Kidney capillary endothelial cell (primary cell): ENCODE data around the gene TPTE.
"Not testable (repeated sequence)": the region's sequence is repeated elsewhere in the genome, so short reads cannot be mapped to it uniquely, and the experiment has no call there.

Experiments
- DNase-seq: peaks from one replicate; pipeline ENCODE4 v3.0.0-alpha.2; 2018; ENCODE audit warnings: low spot score

The TPTE gene

DNA sequence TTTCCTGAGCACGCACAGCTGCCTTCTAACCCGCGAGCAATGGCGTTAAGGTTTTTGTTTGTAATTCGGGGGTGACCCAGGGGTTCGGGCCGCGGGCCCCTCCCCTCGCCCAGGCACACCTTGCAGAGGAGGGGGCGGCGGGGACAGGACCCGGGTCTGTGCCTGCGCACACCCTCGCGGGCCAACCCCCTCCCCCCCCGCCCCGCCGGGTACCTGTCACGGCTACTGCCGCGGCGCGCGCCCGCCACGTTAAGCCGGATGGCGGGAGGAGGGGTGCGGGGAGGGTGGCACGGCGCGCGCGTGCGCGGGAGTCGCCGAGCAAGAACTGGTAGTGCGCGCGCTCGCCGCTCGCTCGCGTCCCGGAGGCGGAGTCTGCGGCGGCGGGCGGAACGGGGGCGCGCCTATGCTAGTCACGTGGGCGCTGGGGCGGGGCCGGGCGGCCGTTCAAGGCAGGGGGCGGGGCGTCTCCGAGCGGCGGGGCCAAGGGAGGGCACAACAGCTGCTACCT lies at the start of gene TPTE:
TPTE (plus strand) TSS at position 493 of the 508 bp plus-strand sequence. CDS start 17,141 bp downstream, outside the sequence.
- DNase-seq, result no peak

DNA sequence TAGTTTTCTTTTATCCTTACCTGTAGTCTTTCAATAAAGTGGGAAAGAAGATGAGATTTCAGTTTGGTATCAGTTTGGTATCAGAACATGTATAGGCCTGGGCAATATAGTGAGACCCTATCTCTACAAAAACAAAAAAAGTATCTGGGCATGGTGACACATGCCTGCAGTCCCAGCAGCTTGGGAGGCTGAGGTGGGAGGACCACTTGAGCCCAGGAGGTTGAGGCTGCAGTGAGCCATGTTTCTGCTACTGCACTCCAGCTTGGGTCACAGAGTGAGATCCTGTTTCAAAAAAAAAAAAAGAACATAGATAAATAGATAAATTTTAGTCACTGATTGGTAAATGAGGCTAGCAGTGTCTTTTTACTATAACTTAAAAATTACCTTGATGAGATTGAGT lies 49.4 kb upstream of the TPTE start:
- DNase-seq, result not testable (repeated sequence)

DNA sequence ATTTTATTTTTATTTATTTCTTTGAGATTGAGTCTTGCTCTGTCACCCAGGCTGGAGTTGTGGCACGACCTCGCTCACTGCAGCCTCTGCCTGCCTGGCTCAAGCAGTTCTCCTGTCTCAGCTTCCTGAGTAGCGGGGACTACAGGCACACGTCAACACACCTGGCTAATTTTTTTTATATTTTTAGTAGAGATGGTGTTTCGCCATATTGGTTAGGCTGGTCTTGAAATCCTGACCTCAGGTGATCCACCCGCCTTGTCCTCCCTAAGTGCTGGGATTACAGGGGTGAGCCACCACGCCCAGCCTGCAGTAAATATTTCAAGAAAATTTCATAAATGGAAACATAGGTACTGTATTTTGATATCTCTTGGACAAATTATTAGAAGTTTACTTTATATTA lies 43.6 kb upstream of the TPTE start:
- not testable (repeated sequence) for DNase-seq

DNA sequence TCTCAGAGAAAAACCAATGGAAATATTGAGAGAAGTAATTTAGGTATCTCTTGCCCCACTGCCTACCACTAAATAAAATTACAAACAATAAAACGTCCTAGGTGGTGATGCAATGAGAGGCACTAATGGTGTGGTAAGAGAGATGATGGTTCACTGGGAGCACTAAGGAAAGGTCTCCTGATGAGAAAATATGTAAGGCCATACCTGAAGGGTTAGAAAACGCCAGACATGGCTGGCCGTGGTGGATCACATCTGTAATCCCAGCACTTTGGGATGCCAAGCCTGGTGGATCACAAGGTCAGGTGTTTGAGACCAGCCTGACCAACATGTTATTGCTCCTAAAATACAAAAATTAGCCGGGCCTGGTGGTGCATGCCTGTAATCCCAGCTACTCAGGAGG lies 41.5 kb upstream of the TPTE start:
- not testable (repeated sequence) for DNase-seq

DNA sequence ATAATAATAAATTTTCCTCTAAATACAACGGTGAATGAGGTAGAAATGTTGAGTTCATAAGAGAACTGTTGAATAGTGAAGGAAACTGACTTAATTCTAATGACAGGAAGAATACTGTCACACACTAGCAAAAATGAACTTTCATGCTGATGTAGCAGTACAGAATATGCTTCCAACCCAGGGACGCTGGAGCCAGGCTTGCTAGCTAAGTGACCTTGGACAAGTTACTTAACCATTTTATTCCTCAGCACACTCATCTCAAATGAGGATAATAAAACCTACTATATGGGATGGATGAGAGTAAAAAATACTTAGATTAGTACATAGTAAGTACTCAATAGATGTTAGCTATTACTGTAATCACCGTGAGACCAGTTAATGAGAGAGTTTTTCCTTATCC lies 36.5 kb upstream of the TPTE start:
- DNase-seq, result not testable (repeated sequence)

DNA sequence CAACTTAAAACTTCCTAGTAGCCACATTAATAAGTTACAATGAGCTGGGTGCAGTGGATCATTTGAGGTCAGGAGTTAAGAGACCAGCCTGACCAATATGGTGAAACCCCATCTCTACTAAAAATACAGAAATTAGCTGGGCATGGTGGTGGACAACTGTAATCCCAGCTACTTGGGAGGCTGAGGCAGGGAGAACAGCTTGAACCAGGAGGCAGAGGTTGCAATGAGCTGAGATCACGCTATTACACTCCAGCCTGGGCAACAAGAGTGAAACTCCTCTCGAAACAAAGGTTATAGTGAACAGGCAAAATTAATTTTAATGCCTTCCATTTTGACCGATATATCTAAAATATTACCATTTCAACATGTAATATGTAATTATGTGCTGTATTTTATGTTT lies 30.9 kb upstream of the TPTE start:
- not testable (repeated sequence) for DNase-seq

DNA sequence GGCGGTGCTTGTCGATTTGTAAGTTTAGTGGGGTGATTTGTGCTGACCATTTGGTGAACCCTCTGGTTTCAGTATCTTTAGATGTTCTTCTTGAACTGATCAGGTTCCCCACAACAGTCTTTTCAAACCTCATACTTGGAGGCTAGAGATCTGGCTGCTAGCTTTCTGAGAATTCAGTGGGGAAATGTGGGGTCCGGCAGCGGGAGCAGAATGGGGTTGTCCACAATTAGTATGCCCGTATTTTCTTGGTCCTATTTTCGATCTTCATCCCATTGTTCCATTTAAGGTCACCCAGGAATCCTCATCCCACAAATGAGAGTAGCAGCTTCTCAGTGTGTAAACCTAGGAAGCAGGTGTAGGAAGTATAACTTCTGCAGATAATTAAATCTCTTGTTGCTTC lies 10.3 kb upstream of the TPTE start:
- no peak for DNase-seq

DNA sequence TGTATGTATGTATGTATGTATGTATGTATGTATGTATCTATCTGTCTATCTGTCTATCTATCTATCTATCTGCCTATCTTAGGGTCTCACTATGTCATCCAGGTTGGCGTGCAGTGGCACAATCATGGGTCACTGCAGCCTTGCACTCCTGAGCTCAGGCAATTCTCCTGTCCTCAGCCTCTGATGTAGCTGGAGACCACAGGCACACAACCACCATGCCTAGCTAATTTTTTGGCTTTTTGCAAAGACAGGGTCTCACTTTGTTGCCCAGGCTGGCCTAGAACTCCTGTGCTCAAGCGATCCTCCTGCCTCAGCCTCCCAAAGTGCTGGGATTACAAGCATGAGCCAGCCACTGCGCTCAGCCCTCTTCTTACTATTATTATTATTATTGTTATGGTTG lies 4.5 kb upstream of the TPTE start:
- not testable (repeated sequence) for DNase-seq

DNA sequence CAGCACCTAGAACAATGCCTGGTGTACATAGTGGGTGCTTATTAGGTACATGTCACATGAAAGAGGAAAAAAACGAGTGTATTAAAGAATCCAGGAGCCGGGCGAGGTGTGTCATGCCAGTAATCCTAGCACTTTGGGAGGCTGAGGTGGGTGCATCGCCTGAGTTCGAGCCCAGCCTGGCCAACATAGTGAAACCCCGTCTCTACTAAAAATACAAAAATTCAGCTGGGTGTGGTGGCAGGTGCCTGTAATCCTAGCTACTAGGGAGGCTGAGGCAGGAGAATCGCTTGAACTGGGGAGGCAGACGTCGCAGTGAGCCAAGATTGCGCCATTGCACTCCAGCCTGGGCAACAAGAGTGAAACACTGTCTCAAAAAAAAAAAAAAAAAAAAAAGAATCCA lies 3.5 kb upstream of the TPTE start:
- not testable (repeated sequence) for DNase-seq

DNA sequence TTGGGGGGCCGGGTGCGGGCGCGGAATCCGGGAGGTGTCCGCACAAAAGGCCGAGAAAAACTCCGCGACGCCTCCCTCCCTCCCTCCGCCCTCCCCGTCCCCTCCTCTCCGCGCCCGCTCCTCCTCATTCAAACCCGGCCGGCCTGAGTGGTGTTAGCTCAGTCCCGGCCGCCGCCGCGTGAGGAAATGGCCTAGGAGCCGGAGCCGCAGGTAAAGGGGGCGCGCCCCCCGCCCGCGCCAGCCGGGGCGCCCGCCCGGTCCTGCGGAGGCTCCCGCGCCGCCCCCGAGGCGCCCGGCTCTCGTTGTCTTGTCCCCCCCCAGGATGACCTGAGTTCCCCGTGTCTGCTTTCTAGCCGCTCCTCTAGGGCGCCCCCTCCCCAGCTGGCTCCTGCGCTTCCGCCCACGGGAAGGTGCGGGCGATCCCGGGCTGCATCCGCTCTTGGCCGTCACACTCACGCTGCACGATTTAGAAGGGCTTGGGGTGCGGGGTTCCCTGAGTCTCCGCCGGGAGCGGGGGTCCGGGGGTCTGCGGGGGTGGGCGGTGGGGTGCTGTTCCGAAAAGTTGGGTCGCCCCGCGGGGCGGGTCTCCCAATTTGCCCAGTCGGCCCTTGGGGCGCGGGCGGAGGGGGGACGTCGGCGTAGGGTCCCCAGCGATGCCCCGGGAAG lies 585 bp downstream of the TPTE start:
- not testable (repeated sequence) for DNase-seq

DNA sequence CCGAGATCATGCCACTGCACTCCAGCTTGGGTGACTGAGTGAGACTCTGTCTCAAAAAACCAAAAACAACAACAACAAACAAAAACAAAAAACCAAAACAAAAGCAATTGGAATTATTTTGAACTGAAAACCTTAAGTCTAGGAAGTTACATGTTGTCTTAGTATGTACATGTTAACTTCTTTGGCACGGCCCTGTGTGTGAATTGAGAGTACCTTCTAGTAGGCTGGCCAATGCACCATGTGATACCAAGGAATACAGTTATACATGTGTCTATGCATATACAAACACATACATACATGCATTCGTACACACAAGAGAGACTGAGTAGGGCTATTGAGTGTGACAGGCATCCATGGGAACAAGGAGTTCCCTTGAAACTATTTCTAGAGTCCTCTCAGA lies 18.6 kb downstream of the TPTE start:
- no peak for DNase-seq

DNA sequence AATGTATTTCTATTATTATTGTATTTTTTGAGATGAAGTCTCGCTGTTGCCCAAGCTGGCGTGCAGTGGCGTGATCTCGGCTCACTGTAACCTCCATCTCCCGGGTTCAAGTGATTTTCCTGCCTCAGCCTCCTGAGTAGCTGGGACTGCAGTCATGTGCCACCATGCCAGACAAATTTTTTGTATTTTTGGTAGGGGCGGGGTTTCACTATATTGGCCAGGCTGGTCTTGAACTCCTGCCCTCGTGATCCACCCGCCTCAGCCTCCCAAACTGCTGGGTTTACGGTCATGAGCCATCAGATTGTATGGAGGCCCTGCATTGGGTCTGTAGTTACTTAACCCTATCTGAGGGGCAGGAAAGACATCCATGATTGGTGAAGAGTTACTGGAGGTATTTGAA lies 23.0 kb downstream of the TPTE start:
- DNase-seq, result not testable (repeated sequence)

DNA sequence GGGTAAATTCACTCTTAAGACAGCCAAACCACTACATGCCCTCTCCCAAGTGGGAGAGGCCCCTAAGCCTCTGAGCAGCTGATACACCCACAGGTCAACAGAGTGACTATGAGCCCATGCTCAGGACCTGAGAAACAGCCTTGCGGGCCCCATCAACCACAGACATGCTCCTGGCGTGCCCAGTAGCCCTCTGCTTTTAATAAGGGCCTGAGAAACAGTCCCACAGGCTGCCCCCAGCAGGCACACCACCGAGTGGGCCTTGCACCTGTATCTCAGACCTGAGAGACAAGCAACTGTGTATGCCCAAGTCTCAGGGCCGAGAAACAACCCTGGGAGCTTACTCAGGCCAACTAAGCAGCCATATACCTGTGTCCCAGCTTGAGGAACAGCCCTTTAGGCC lies 26.5 kb downstream of the TPTE start:
- DNase-seq, result not testable (repeated sequence)

DNA sequence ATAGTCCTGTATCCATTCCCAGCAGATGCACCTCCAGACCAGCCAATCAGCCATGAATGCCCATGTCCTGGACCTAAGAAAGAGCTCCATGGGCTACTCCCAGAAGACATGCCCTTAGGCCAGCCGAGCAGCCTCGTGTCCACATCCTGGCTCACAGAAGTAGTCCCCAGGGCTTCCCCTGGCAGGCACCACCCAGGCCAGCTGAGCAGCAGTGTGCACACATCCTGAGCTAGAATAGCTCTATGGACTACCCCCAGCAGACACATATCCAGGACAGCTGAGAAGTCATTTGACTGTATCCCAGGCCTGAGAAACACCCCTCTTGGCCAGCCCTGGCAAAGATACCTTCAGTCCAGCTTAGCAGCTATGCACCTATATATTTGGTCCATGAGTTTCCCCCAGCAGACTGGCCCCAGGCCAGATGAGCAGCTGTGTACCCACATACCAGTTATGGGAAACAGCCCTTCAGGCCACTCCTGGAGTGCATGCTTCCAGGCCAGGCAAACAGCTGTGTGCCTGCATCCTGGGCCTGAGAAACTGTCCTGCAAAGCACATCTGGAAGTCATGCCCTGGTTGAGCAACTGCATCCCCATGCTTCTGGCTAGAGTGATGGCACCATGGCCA lies 27.1 kb downstream of the TPTE start:
- not testable (repeated sequence) for DNase-seq

DNA sequence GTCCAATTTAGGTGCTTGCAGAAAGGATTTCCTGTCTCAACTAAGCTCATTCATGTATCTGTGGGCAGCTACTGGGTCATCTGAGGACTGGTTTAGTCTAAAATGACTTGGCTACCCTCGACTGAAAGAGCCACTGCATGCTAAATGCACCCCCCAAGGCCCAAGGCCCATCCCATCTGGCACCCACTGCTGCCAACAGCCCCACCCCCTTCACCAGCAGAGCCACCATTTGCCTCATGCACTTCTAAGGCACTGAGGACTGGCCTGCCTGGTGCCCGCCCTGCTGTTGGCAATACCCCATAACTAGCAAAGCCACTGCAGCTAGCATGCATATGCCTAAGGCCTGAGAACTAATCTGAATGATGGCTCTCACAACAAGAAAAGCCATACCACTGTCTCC lies 49.4 kb downstream of the TPTE start:
- not testable (repeated sequence) for DNase-seq

DNA sequence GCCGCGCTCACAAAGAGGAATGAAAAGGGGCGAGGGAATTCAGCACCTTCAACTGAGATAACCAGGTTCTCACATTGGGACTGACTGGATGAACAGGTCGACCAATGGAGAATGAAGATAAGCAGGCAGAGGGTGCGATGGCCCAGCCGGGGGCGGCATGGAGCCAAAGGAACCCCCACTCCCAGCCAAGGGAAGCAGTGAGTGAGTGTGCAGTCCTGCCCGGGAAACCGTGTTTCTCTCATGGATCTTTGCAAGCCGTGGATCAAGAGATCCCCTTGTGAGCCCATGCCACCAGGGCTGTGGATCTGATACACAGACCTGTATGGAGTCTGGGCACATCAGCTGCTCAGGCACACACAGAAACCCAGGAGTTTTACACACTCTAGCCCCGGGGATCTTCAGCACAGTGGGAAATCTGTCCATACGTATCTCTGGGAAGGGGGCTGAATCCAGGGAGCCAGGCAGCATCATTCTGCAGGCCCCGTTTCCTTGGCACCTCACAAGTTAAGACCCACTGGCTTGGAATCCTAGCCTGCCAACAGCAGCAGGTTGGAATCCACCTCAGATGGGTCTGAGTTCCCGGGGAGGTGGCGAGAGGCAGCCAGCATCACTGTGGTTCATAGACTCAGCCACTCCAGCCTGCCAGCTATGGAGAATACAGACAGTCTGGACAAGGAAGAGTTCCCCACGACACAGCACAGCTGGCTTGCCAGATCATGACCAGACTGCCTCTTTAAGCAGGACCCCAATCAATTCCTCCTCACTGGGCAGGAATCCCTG lies 53.3 kb downstream of the TPTE start:
- not testable (repeated sequence) for DNase-seq

DNA sequence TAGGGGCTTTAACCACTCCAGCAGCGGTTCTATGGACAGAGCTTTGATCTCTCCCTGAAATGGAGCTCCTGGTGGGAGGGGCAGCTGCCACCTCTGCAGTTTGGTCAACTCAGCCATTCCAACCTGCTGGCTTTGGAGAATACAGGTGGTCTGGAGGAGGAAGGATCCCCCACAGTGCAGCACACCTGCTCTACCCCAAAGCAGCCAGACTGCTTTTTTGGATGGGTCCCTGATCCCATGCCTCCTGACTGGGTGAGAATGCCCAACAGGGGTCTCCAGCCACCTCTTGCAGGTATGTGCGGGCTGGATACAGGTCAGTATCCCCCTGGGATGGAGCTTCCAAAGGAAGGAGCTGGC lies 53.9 kb downstream of the TPTE start:
- no peak for DNase-seq

DNA sequence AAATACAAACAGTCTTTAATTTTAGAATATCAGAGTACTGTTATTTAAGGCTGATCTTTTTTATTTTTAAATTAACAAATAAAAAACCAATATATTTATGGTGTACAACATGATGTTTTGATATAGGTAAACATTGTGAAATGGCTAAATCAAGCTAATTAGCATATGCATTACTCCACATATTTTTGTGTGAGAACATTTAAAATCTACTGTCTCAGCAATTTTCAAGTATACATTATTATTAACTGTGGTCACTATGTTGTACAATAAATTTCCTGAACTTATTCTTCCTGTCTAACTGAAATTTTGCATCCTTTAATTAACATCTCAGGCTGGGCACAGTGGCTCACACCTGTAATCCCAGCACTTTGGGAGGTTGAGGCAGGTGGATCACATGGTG lies 57.5 kb downstream of the TPTE start:
- DNase-seq, result not testable (repeated sequence)

DNA sequence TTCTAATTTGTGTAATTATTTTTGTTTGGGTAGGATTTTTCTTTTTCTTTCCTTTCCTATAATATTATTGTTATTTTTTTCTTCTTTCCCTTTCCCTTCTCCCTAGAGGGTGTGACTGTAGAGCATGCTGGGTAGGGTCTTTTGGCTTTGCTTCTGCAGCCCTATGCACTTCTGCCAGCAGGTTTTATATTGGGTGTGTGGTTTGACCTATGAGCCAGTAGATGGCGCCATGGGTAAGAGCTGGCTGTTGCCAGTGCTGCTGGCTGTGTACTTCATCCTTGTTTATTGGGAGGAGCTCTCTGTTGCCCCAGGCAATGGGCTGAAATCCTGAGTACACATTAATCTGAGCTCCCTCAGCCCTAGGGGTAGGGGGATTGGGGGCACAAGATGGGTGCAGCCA lies 67.7 kb downstream of the TPTE start:
- DNase-seq, result not testable (repeated sequence)

DNA sequence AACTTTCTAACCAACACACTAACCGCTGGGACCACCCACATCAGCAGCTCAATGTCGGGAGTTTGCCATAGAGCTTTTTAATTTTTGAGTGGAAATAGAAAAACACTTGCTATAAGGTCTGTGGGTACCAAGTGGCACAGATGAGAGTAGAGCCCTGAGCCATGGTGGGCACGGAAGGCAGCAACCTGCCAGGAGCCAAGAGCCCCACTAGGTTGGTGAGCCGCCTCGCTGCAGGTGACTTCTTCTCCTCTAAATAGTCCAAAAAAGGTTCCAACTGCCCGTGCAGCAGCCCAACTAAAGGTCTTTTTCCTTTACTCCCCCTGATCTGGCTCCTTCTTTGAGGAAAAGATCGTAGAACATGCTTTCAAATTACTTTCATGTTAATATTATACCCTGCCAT lies 85.7 kb downstream of the TPTE start:
- not testable (repeated sequence) for DNase-seq

DNA sequence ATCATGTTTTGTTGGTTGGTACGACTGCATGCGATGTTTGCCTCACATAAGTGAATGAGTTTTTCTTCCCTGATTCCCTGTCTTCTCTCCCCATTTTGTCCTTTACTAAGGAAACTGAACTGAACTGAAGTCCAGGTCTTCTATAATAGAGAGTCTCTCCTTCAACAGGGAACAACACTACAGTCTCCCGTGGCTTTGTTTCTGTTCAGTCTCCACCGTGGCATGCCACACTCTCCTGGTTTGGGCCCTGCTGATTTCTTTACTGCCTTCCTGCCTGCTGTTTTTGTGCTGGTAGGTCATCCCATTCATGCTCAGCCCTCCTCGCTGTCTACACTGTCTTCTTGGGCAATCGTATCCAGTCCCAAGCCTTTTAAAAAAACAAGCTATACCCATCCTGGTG lies 92.9 kb downstream of the TPTE start:
- DNase-seq, result not testable (repeated sequence)

DNA sequence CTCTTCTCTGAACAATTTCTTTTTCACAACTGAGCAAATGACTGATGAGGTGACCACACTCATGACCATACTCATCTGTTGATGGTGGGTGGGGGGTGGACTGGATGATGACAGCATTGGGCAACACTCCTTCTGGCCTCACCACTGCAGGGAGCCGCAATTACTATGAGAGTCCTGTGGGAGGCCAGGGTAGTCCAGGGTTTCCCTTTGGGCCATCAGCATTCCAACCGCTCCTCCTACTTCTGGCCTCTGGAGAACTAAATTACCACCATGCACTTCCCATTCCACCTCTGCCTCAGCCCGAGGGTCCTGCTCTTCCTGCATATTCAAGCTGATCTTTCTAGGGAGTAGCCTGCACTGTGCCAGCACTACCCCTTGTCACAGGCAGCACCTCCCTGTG lies 94.7 kb downstream of the TPTE start:
- DNase-seq, result not testable (repeated sequence)

DNA sequence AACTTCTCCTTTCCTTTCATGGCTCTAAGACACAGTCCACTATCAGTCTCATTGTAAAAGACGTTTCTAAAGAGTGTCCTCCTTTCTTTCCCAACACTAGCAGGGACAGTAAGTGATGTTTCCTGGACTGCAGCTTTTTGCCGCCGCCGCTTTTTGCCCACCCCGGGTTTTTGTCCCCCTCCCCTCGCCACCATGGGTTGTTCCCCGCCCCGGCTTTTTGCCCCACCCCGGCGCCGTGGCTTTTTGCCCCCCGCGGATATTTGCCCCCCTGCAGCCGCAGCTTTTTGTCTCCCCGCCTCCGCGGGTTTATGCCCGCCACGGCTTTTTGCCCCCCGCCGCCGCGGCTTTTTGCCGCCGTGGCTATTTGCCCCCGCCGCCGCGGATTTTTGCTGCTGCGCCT lies 95.2 kb downstream of the TPTE start:
- no peak for DNase-seq
